WTC11 (cell line): ENCODE results near the gene FBRSL1. TPM values are rescaled to one million over a fixed set of nuclear protein-coding genes. Genes with fewer than 3 reads are reported as not detected.

Source experiments
- ATAC-seq: fragments of 200-7000 bp; cut with Tn5 transposase; 2 replicates; pipeline ENCODE4 v1.10.0; 2021; ENCODE audit warnings: mild to moderate bottlenecking, moderate library complexity
- CTCF ChIA-PET: fragments of 300-600 bp; sonication (Branson Sonifier 250); formaldehyde crosslinking; loops from one replicate; lab custom pipeline; 2021; ENCODE audit warnings: antibody characterized with exemption; lab: Charles Lee
- POLR2A ChIA-PET: fragments of 350-600 bp; sonication (Branson Sonifier 250); formaldehyde crosslinking; loops from one replicate; lab custom pipeline; 2021; ENCODE audit warnings: antibody characterized with exemption; lab: Charles Lee
- DNase-seq: peaks from one replicate; pipeline ENCODE4 v3.0.0; 2021; ENCODE audit warnings: low spot score
- H3K27ac Mint-ChIP-seq: 2 replicates; pipeline ENCODE4 v1.8.0; 2021; ENCODE audit warnings: mixed read lengths
- H3K27me3 Mint-ChIP-seq: 2 replicates; pipeline ENCODE4 v1.8.0; 2021; ENCODE audit warnings: low read depth, mild to moderate bottlenecking, moderate library complexity, mixed read lengths
- H3K36me3 Mint-ChIP-seq: 2 replicates; pipeline ENCODE4 v1.8.0; 2021; ENCODE audit warnings: mixed read lengths
- H3K4me1 Mint-ChIP-seq: 2 replicates; pipeline ENCODE4 v1.8.0; 2022; ENCODE audit warnings: mixed read lengths
- H3K4me3 Mint-ChIP-seq: 2 replicates; pipeline ENCODE4 v1.8.0; 2021; ENCODE audit warnings: mild to moderate bottlenecking, moderate library complexity, mixed read lengths
- H3K9me3 Mint-ChIP-seq: 2 replicates; pipeline ENCODE4 v1.8.0; 2021; ENCODE audit warnings: mixed read lengths
- AR ChIP-seq: fragments of 250-450 bp; sonication (Bioruptor Pico); IDR thresholded peaks from 2 replicates; pipeline ENCODE4 v1.9.0; 2021; ENCODE audit warnings: mild to moderate bottlenecking
- ATF3 ChIP-seq: sonication (generic); formaldehyde crosslinking; conservative IDR thresholded peaks from 2 replicates; pipeline ENCODE4 v1.8.1; 2022; ENCODE audit warnings: mild to moderate bottlenecking, missing genetic modification reagents
- CBFB ChIP-seq: sonication (generic); formaldehyde crosslinking; IDR thresholded peaks from 2 replicates; pipeline ENCODE4 v1.8.1; 2022; ENCODE audit warnings: mild to moderate bottlenecking, low read depth, missing genetic modification reagents
- CDX4 ChIP-seq: fragments of 250-450 bp; sonication (Bioruptor Pico); IDR thresholded peaks from 2 replicates; pipeline ENCODE4 v1.9.0; 2021; ENCODE audit warnings: moderate library complexity, mild to moderate bottlenecking, inconsistent platforms, borderline replicate concordance
- E2F1 ChIP-seq: sonication (generic); formaldehyde crosslinking; IDR thresholded peaks from 2 replicates; pipeline ENCODE4 v1.8.0; 2022; ENCODE audit warnings: mild to moderate bottlenecking, missing genetic modification reagents
- ELF4 ChIP-seq: sonication (generic); formaldehyde crosslinking; IDR thresholded peaks from 2 replicates; pipeline ENCODE4 v1.8.1; 2022; ENCODE audit warnings: low read depth, mild to moderate bottlenecking, moderate library complexity, missing genetic modification reagents
- ETV6 ChIP-seq: sonication (generic); formaldehyde crosslinking; IDR thresholded peaks from 2 replicates; pipeline ENCODE4 v1.8.1; 2022; ENCODE audit warnings: mild to moderate bottlenecking, missing genetic modification reagents
- IRF2 ChIP-seq: sonication (generic); formaldehyde crosslinking; IDR thresholded peaks from 2 replicates; pipeline ENCODE4 v1.8.0; 2022; ENCODE audit warnings: low read depth, missing genetic modification reagents, borderline replicate concordance
- JUN ChIP-seq: sonication (generic); formaldehyde crosslinking; IDR thresholded peaks from 2 replicates; pipeline ENCODE4 v1.8.0; 2023; ENCODE audit warnings: mild to moderate bottlenecking, missing genetic modification reagents
- MYBL2 ChIP-seq: sonication (generic); formaldehyde crosslinking; IDR thresholded peaks from 2 replicates; pipeline ENCODE4 v1.8.1; 2023; ENCODE audit warnings: mild to moderate bottlenecking, moderate library complexity, missing genetic modification reagents
- NR1H2 ChIP-seq: sonication (generic); formaldehyde crosslinking; IDR thresholded peaks from 2 replicates; pipeline ENCODE4 v1.9.0; 2021; ENCODE audit warnings: mild to moderate bottlenecking, moderate library complexity, missing genetic modification reagents
- NR3C1 ChIP-seq: sonication (generic); formaldehyde crosslinking; conservative IDR thresholded peaks from 2 replicates; pipeline ENCODE4 v1.8.1; 2023; ENCODE audit warnings: low read depth, mild to moderate bottlenecking, missing genetic modification reagents
- RORB ChIP-seq: fragments of 250-450 bp; sonication (Bioruptor Pico); IDR thresholded peaks from 2 replicates; pipeline ENCODE4 v1.9.0; 2021; ENCODE audit warnings: mild to moderate bottlenecking
- SMAD3 ChIP-seq: sonication (generic); formaldehyde crosslinking; IDR thresholded peaks from 2 replicates; pipeline ENCODE4 v1.8.0; 2022; ENCODE audit warnings: missing genetic modification reagents, mild to moderate bottlenecking, borderline replicate concordance
- SMAD4 ChIP-seq: sonication (generic); formaldehyde crosslinking; IDR thresholded peaks from 2 replicates; pipeline ENCODE4 v1.8.0; 2022; ENCODE audit warnings: mild to moderate bottlenecking, missing genetic modification reagents
- SP1 ChIP-seq: sonication (generic); formaldehyde crosslinking; conservative IDR thresholded peaks from 2 replicates; pipeline ENCODE4 v1.8.1; 2022; ENCODE audit warnings: missing genetic modification reagents
- ZBTB21 ChIP-seq: sonication (generic); formaldehyde crosslinking; IDR thresholded peaks from 2 replicates; pipeline ENCODE4 v1.8.1; 2023; ENCODE audit warnings: mild to moderate bottlenecking, missing genetic modification reagents, borderline replicate concordance
- ZNF121 ChIP-seq: sonication (generic); formaldehyde crosslinking; IDR thresholded peaks from 2 replicates; pipeline ENCODE4 v1.8.0; 2023; ENCODE audit warnings: missing genetic modification reagents
- ZNF281 ChIP-seq: sonication (generic); formaldehyde crosslinking; IDR thresholded peaks from 2 replicates; pipeline ENCODE4 v1.8.0; 2023; ENCODE audit warnings: mild to moderate bottlenecking, missing genetic modification reagents
- ZNF532 ChIP-seq: fragments of 250-450 bp; sonication (Bioruptor Pico); IDR thresholded peaks from 2 replicates; pipeline ENCODE4 v1.9.0; 2021; ENCODE audit warnings: mild to moderate bottlenecking, borderline replicate concordance
- ZNF671 ChIP-seq: fragments of 250-450 bp; sonication (Bioruptor Pico); IDR thresholded peaks from 2 replicates; pipeline ENCODE4 v1.8.0; 2021; ENCODE audit warnings: mild to moderate bottlenecking
- total RNA-seq: library from RNA; stranded (reverse); gene quantifications from 3 replicates; pipeline ENCODE4 v1.2.3, GENCODE V29; 2021

FBRSL1 gene
- total RNA-seq, 1 experiment from 2014 or later, result 129 TPM

GRCh38 chr12:132529906-132530305 is 40.0 kb downstream of the FBRSL1 start:
- H3K27me3 Mint-ChIP-seq, result peaks cover 43% of the 10 kb centered on the region

GRCh38 chr12:132530447-132530846 is 40.5 kb downstream of the FBRSL1 start:
- ATAC-seq (no peak), DNase-seq (no peak)
- no peak overlapping the region for H3K27ac Mint-ChIP-seq
- CTCF ChIA-PET, result no interaction called here
- H3K36me3 Mint-ChIP-seq, result peaks cover 34% of the 10 kb centered on the region
- H3K27me3 Mint-ChIP-seq, result peaks cover 48% of the 10 kb centered on the region
- peaks cover 30% of the 10 kb centered on the region for H3K9me3 Mint-ChIP-seq
- TF ChIP-seq NR3C1 (CRISPR knock-in tag), result no peak
- TF ChIP-seq ZNF281 (CRISPR knock-in tag), result no peak
- no peak for TF ChIP-seq ZNF671 (CRISPR knock-in tag)
- TF ChIP-seq ATF3 (CRISPR knock-in tag), result no peak
- no peak for TF ChIP-seq ZNF121 (CRISPR knock-in tag)
- no peak for TF ChIP-seq ZNF532
- no peak for TF ChIP-seq IRF2 (CRISPR knock-in tag)
- TF ChIP-seq ETV6 (CRISPR knock-in tag), result no peak
- TF ChIP-seq SP1 (CRISPR knock-in tag), result no peak
- TF ChIP-seq SMAD4, result no peak
- TF ChIP-seq NR1H2 (CRISPR knock-in tag), result no peak
- no peak for TF ChIP-seq AR (CRISPR knock-in tag)
- no peak for TF ChIP-seq ZBTB21
- TF ChIP-seq ELF4 (CRISPR knock-in tag), result no peak
- TF ChIP-seq, all 79 proteins: peak for 0
- Mint-ChIP-seq H3K4me1 (peaks cover 5% of the 10 kb centered on the region), H3K4me3 (no peak overlapping the region)
- POLR2A ChIA-PET, result no interaction called here

More at GRCh38 chr12:132529906-132530305, 40.0 kb downstream of the FBRSL1 start:
- TF ChIP-seq CDX4 (CRISPR knock-in tag) (no peak), CBFB (CRISPR knock-in tag) (no peak), E2F1 (CRISPR knock-in tag) (no peak), JUN (CRISPR knock-in tag) (no peak), NR1H2 (CRISPR knock-in tag) (no peak), SMAD3 (no peak), MYBL2 (no peak), RORB (no peak)
- CTCF ChIA-PET, result interaction anchor here (2.3 kb wide), 1 partner anchor 11 kb away, joined by 7 read pairs; no protein-coding TSS in a partner anchor
- ATAC-seq (no peak), DNase-seq (no peak)
- Mint-ChIP-seq H3K27ac (no peak overlapping the region), H3K9me3 (peaks cover 25% of the 10 kb centered on the region), H3K36me3 (peaks cover 29% of the 10 kb centered on the region), H3K4me1 (peaks cover 5% of the 10 kb centered on the region), H3K4me3 (no peak overlapping the region)
- POLR2A ChIA-PET, result no interaction called here
